Neural cell (in vitro differentiated cells): ENCODE measurements around the gene RASEF. TPM values are rescaled to one million over a fixed set of nuclear protein-coding genes. Genes with fewer than 3 reads are reported as not detected.

ENCODE experiments used
- H2AFZ ChIP-seq: fragments of 200-600, 300-800 bp; sonication (generic), shearing (Covaris generic); 2 replicates; pipeline ENCODE4 v1.6.0; 2014; ENCODE audit warnings: low read depth, mild to moderate bottlenecking, antibody characterized with exemption, low read length, moderate library complexity
- H3F3A ChIP-seq: fragments of 200-600 bp; shearing (Covaris generic); 2 replicates; pipeline ENCODE4 v1.6.1; 2016; ENCODE audit warnings: mild to moderate bottlenecking, moderate library complexity, mixed read lengths, antibody characterized with exemption, low read length; ENCODE audit not compliant: insufficient read depth, poor library complexity, severe bottlenecking
- H3K27ac ChIP-seq: fragments of 200-600, 300-800 bp; sonication (generic), shearing (Covaris generic); 2 replicates; pipeline ENCODE4 v1.5.1; 2014; ENCODE audit warnings: mild to moderate bottlenecking, low read length, moderate library complexity
- H3K27me3 ChIP-seq: fragments of 300-800, 200-600 bp; sonication (generic), shearing (Covaris generic); 2 replicates; pipeline ENCODE4 v1.6.0; 2014; ENCODE audit warnings: mild to moderate bottlenecking, low read depth, low read length, moderate library complexity; ENCODE audit not compliant: insufficient read depth
- H3K36me3 ChIP-seq: fragments of 300-800, 200-600 bp; sonication (generic), shearing (Covaris generic); 2 replicates; pipeline ENCODE4 v1.5.1; 2014; ENCODE audit warnings: mild to moderate bottlenecking, antibody characterized with exemption, low read length, moderate library complexity; ENCODE audit not compliant: insufficient read depth
- H3K4me2 ChIP-seq: fragments of 300-800, 200-600 bp; sonication (generic), shearing (Covaris generic); 2 replicates; pipeline ENCODE4 v1.6.0; 2014; ENCODE audit warnings: mild to moderate bottlenecking, low read length
- H3K4me3 ChIP-seq: fragments of 300-800, 200-600 bp; sonication (generic), shearing (Covaris generic); 2 replicates; pipeline ENCODE4 v1.5.1; 2014; ENCODE audit warnings: mild to moderate bottlenecking, low read length, moderate library complexity
- H3K79me2 ChIP-seq: fragments of 200-600 bp; shearing (Covaris generic); replicated peaks from 2 replicates; pipeline ENCODE4 v1.6.0; 2014; ENCODE audit warnings: mild to moderate bottlenecking, low read length, moderate library complexity; ENCODE audit not compliant: insufficient read depth
- H3K9ac ChIP-seq: fragments of 300-800, 200-600 bp; sonication (generic), shearing (Covaris generic); 2 replicates; pipeline ENCODE4 v1.6.1; 2016; ENCODE audit warnings: mild to moderate bottlenecking, low read length, mixed read lengths
- H3K9me2 ChIP-seq: fragments of 200-600 bp; shearing (Covaris generic); 2 replicates; pipeline ENCODE4 v1.6.1; 2016; ENCODE audit warnings: mild to moderate bottlenecking, low read length, mixed read lengths; ENCODE audit not compliant: insufficient read depth
- H3K9me3 ChIP-seq: fragments of 200-600, 300-800 bp; sonication (generic), shearing (Covaris generic); 2 replicates; pipeline ENCODE4 v1.6.1; 2016; ENCODE audit warnings: mild to moderate bottlenecking, mixed run types, low read length, moderate library complexity, mixed read lengths
- H4K20me1 ChIP-seq: fragments of 200-600 bp; shearing (Covaris generic); 2 replicates; pipeline ENCODE4 v1.6.1; 2016; ENCODE audit warnings: mild to moderate bottlenecking, mixed run types; ENCODE audit not compliant: insufficient read depth
- CTCF ChIP-seq: fragments of 450-650 bp; IDR thresholded peaks from 2 replicates; pipeline ENCODE4 v1.5.1; 2014; ENCODE audit warnings: antibody characterized with exemption, mild to moderate bottlenecking, moderate library complexity; ENCODE audit not compliant: poor library complexity, severe bottlenecking
- EP300 ChIP-seq: fragments of 450-650 bp; conservative IDR thresholded peaks from 2 replicates; pipeline ENCODE4 v1.6.1; 2014; ENCODE audit warnings: antibody characterized with exemption, mild to moderate bottlenecking, moderate library complexity; ENCODE audit not compliant: poor library complexity, severe bottlenecking
- EZH2 ChIP-seq: fragments of 200-600, 300-800 bp; shearing (Covaris generic), sonication (generic); IDR thresholded peaks from 2 replicates; pipeline ENCODE4 v1.6.1; 2014; ENCODE audit warnings: antibody characterized with exemption, low read length, borderline replicate concordance, mild to moderate bottlenecking; ENCODE audit not compliant: insufficient read depth, poor library complexity, severe bottlenecking
- MXI1 ChIP-seq: fragments of 450-650 bp; conservative IDR thresholded peaks from 2 replicates; pipeline ENCODE4 v1.6.1; 2014; ENCODE audit warnings: antibody characterized with exemption, mild to moderate bottlenecking; ENCODE audit not compliant: poor library complexity, severe bottlenecking
- POLR2AphosphoS5 ChIP-seq: IDR thresholded peaks from 2 replicates; pipeline ENCODE4 v1.6.1; 2012
- RAD21 ChIP-seq: fragments of 450-650 bp; conservative IDR thresholded peaks from 2 replicates; pipeline ENCODE4 v1.6.1; 2014; ENCODE audit warnings: antibody characterized with exemption, mild to moderate bottlenecking, moderate library complexity
- REST ChIP-seq: IDR thresholded peaks from 2 replicates; pipeline ENCODE4 v1.6.1; 2012; ENCODE audit warnings: borderline replicate concordance
- SMC3 ChIP-seq: fragments of 450-650 bp; conservative IDR thresholded peaks from 2 replicates; pipeline ENCODE4 v1.6.1; 2014; ENCODE audit warnings: antibody characterized with exemption, mild to moderate bottlenecking, moderate library complexity; ENCODE audit not compliant: poor library complexity
- TAF1 ChIP-seq: IDR thresholded peaks from 2 replicates; pipeline ENCODE4 v1.6.1; 2012; ENCODE audit warnings: low read depth
- polyA plus RNA-seq: library from polyadenylated mRNA; depleted of rRNA; stranded (reverse); fragments of >200 nt; gene quantifications from 2 replicates; pipeline ENCODE4 v1.2.3, GENCODE V29; 2014

The RASEF gene
- polyA plus RNA-seq, 1 donor from 2014 or later: 0.12 TPM

- Histone ChIP-seq H3K27me3 (peaks cover 5% of the 10 kb centered on the region), H3K9me3 (no peaks in the 10 kb centered on the region), H4K20me1 (no peaks in the 10 kb centered on the region), H3K4me2 (no peak overlapping the region), H2AFZ (no peak overlapping the region), H3K4me3 (no peak overlapping the region), H3K9me2 (no peaks in the 10 kb centered on the region), H3K36me3 (no peaks in the 10 kb centered on the region), H3K9ac (no peak overlapping the region), H3K27ac (no peak overlapping the region), H3F3A (no peaks in the 10 kb centered on the region), H3K79me2 (no peaks in the 10 kb centered on the region)
- no peak for TF ChIP-seq EZH2
- no peak for TF ChIP-seq EP300
- TF ChIP-seq REST: no peak
Measured at GRCh38 chr9:83070261-83070660, 7.3 kb upstream of the RASEF start.

GRCh38 chr9:83069651-83070050, 6.7 kb upstream of the RASEF start:
- Histone ChIP-seq H4K20me1 (no peaks in the 10 kb centered on the region), H3F3A (no peaks in the 10 kb centered on the region), H3K36me3 (no peaks in the 10 kb centered on the region), H3K4me2 (no peak overlapping the region), H3K4me3 (no peak overlapping the region), H3K9me3 (no peaks in the 10 kb centered on the region), H3K27me3 (peaks cover 10% of the 10 kb centered on the region), H2AFZ (no peak overlapping the region), H3K9ac (no peak overlapping the region), H3K9me2 (no peaks in the 10 kb centered on the region), H3K79me2 (no peaks in the 10 kb centered on the region), H3K27ac (no peak overlapping the region)
- TF ChIP-seq RAD21 (no peak), SMC3 (no peak), REST (no peak), CTCF (no peak), EZH2 (no peak), TAF1 (no peak), MXI1 (no peak), EP300 (no peak), POLR2AphosphoS5 (no peak)
